Nephron (organoid): ENCODE results near the gene MIA2.
"Not testable (repeated sequence)": the region's sequence is repeated elsewhere in the genome, so short reads cannot be mapped to it uniquely, and the experiment has no call there.

ENCODE experiments used
- H3K27ac Mint-ChIP-seq, 3 experiments: 2 replicates each; pipeline ENCODE4 v1.8.0; 2020; ENCODE audit warnings: mixed read lengths in 3 of 3, mild to moderate bottlenecking in 2 of 3, moderate library complexity in 1 of 3
- H3K27me3 Mint-ChIP-seq: 2 replicates; pipeline ENCODE4 v1.8.0; 2021; ENCODE audit warnings: low read depth, mild to moderate bottlenecking, moderate library complexity, mixed read lengths
- H3K36me3 Mint-ChIP-seq: 2 replicates; pipeline ENCODE4 v1.8.0; 2020; ENCODE audit warnings: low read depth, mixed read lengths
- H3K4me1 Mint-ChIP-seq: 2 replicates; pipeline ENCODE4 v1.8.0; 2020; ENCODE audit warnings: mixed read lengths
- H3K4me3 Mint-ChIP-seq, 3 experiments: 2 replicates each; pipeline ENCODE4 v1.8.0; 2020; ENCODE audit warnings: mild to moderate bottlenecking in 3 of 3, mixed read lengths in 3 of 3, moderate library complexity in 2 of 3
- H3K9me3 Mint-ChIP-seq: 2 replicates; pipeline ENCODE4 v1.8.0; 2020; ENCODE audit warnings: mixed read lengths
- TF ChIP-seq, protein P1 (sequence below), 3 experiments: fragments of 200-600 bp; sonication (generic); IDR thresholded peaks; one replicate each; pipeline ENCODE4 v1.5.0; 2021; ENCODE audit warnings: antibody characterized with exemption in 3 of 3; ENCODE audit not compliant: unreplicated experiment in 3 of 3

Gene MIA2

DNA sequence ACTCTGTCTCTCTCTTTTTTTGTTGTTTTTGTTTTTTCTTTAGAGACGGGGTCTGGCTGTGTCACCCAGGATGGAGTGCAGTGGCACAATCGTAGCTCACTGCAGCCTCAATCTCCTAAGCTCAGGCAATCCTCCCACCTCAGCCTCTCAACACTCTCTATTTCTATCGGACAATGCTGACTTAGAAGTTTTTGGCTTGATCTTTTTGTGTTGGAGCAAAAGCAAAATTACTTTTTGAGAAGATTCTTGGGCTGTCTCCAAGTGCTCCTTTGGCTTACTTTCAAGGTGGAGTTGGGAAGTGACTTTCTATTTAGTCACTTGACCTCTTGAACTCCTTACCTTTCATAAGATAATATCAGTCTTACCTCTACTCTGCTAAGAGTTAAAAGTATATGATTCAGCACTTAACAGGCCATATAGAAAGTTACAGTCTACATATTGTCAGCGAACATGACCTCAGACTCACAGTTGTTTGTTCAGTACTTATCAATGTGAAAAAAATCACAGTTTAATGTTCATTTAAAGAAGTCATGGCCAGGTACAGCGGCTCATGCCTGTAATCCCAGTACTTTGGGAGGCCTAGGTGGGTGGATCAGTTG lies 15.4 kb upstream of the MIA2 start:
- Mint-ChIP-seq H3K9me3 (no peaks in the 10 kb centered on the region), H3K27me3 (no peaks in the 10 kb centered on the region), H3K4me3 (no peak overlapping the region), H3K27ac (peak overlapping the region in 1 of 3 experiments; percentile 17), H3K36me3 (no peaks in the 10 kb centered on the region), H3K4me1 (no peaks in the 10 kb centered on the region)
- TF ChIP-seq, protein P1, sequence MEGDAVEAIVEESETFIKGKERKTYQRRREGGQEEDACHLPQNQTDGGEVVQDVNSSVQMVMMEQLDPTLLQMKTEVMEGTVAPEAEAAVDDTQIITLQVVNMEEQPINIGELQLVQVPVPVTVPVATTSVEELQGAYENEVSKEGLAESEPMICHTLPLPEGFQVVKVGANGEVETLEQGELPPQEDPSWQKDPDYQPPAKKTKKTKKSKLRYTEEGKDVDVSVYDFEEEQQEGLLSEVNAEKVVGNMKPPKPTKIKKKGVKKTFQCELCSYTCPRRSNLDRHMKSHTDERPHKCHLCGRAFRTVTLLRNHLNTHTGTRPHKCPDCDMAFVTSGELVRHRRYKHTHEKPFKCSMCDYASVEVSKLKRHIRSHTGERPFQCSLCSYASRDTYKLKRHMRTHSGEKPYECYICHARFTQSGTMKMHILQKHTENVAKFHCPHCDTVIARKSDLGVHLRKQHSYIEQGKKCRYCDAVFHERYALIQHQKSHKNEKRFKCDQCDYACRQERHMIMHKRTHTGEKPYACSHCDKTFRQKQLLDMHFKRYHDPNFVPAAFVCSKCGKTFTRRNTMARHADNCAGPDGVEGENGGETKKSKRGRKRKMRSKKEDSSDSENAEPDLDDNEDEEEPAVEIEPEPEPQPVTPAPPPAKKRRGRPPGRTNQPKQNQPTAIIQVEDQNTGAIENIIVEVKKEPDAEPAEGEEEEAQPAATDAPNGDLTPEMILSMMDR (IDR thresholded peaks at IDR 0.05; ENCODE audit: unreplicated experiment in 3 of 3): no peak

GRCh38 chr14:39219075-39219499 lies 14.6 kb upstream of the MIA2 start:
- Mint-ChIP-seq H3K27me3 (peaks cover 3% of the 10 kb centered on the region), H3K4me1 (no peaks in the 10 kb centered on the region), H3K4me3 (no peak overlapping the region), H3K9me3 (no peaks in the 10 kb centered on the region), H3K27ac (peak overlapping the region in 1 of 3 experiments; percentile 10), H3K36me3 (no peaks in the 10 kb centered on the region)
- TF ChIP-seq, protein P1 (IDR thresholded peaks at IDR 0.05; ENCODE audit: unreplicated experiment in 3 of 3): no peak

DNA sequence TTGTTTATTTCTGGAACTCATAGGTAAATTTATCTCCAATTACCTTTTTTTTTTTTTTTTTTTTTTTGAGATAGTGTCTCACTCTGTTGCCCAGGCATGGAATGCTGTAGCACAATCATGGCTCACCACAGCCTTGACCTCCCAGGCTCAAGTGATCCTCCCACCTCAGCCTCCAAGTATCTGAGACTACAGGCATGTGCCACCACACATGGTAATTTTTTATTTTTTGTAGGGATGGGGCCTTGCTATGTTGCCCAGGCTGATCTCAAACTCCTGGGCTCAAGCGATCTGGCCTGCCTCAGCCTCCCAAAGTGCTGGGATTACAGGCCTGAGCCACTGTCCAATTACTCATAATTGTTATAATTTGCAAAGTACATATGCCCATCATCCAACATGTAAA lies 13.2 kb upstream of the MIA2 start:
- not testable (repeated sequence) for H3K27ac Mint-ChIP-seq, H3K27me3 Mint-ChIP-seq, H3K4me3 Mint-ChIP-seq, H3K4me1 Mint-ChIP-seq, H3K36me3 Mint-ChIP-seq, H3K9me3 Mint-ChIP-seq

GRCh38 chr14:39228044-39228443 lies 5.7 kb upstream of the MIA2 start:
- no peak overlapping the region for H3K27ac Mint-ChIP-seq
- no peaks in the 10 kb centered on the region for H3K36me3 Mint-ChIP-seq
- H3K9me3 Mint-ChIP-seq: no peaks in the 10 kb centered on the region
- H3K4me3 Mint-ChIP-seq: no peak overlapping the region
- peaks cover 4% of the 10 kb centered on the region for H3K4me1 Mint-ChIP-seq
- TF ChIP-seq, protein P1 (IDR thresholded peaks at IDR 0.05; ENCODE audit: unreplicated experiment in 3 of 3): no peak
- H3K27me3 Mint-ChIP-seq: peaks cover 3% of the 10 kb centered on the region

- peaks cover 3% of the 10 kb centered on the region for H3K27me3 Mint-ChIP-seq
- peaks cover 6% of the 10 kb centered on the region for H3K4me1 Mint-ChIP-seq
- TF ChIP-seq, protein P1 (IDR thresholded peaks at IDR 0.05; ENCODE audit: unreplicated experiment in 3 of 3): no peak
- no peaks in the 10 kb centered on the region for H3K36me3 Mint-ChIP-seq
- no peak overlapping the region for H3K4me3 Mint-ChIP-seq
- no peaks in the 10 kb centered on the region for H3K9me3 Mint-ChIP-seq
- H3K27ac Mint-ChIP-seq: no peak overlapping the region
Measured at GRCh38 chr14:39228509-39229221, 5.0 kb upstream of the MIA2 start.

DNA sequence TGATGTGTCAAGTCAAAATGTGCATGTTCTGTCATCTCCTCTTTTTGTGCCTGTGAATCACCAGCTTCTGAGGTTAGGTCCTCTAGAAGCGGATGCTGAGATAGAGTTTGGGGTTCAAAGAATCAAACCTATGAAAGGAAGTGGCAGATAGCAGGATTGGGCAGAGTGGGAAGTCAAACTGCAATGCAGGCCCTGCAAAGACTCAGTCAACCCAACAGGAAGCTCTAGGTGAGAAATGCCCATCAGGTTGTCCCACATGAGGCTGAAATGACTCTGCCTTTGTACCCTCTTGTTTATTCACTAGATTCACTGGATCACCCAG lies 4.5 kb upstream of the MIA2 start:
- H3K36me3 Mint-ChIP-seq: no peaks in the 10 kb centered on the region
- no peaks in the 10 kb centered on the region for H3K9me3 Mint-ChIP-seq
- no peak overlapping the region for H3K4me3 Mint-ChIP-seq
- no peak overlapping the region for H3K27ac Mint-ChIP-seq
- no peaks in the 10 kb centered on the region for H3K27me3 Mint-ChIP-seq
- H3K4me1 Mint-ChIP-seq: peaks cover 10% of the 10 kb centered on the region
- TF ChIP-seq, protein P1 (IDR thresholded peaks at IDR 0.05; ENCODE audit: unreplicated experiment in 3 of 3): no peak
